ENCODE measurements around the gene FAT3. TPM values are rescaled to one million over a fixed set of nuclear protein-coding genes. Genes with fewer than 3 reads are reported as not detected.

Gene FAT3
- total and polyA plus RNA-seq, 2 donors (not counting 3 experiments of a cell fraction or from before 2014, with no cell fraction given): 0.08 to 1.4 TPM

DNA sequence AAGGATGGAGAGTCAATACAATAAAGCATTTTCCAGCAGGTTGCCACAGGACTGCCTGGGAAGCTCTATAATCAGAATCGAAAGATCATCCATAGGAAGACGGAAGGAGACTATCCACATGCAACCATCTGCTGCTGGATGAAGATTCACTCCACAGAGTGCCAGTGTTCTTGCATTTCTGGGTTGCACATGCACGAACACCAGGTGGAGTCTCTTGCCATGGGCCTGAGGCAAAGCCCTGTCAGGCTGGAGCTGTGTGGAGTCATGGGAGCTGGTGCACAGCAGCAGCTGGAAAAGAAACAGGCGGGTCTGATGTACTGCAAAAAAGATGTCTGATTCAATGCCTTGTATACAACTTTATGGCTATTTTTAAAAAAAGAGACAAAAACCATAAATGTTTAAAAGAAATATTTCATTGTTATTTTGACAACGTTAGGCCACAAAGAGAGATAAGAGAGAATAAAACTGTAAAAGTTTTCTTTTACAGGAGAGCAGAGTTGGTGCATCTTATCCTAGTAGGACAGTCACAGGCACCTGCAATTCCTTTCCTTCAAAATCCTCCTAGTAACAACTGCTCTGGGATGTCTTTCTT lies 12.9 kb upstream of the FAT3 start:
- H3K36me3 ChIP-seq (ENCODE audit: control insufficient read depth in 2 of 2, extremely low read depth in 1 of 2, insufficient read depth in 2 of 2, low read length in 2 of 2): no peaks in the 10 kb centered on the region
- no TSS peak for BruUV-seq (replicated peaks)
- no peaks in the 10 kb centered on the region for H3K4me1 ChIP-seq (ENCODE audit: control insufficient read depth, extremely low read depth, insufficient read depth, low read length)
- FAIRE-seq (no peak), DNase-seq (ENCODE audit: low read depth, low spot score) (no peak)
- ChIA-PET POLR2A (no interaction called here), CTCF (no interaction called here)
- TF ChIP-seq EZH2 (IDR thresholded peaks at IDR 0.05; ENCODE audit: borderline replicate concordance, low read depth, low read length, severe bottlenecking) (no peak), GATA2 (IDR thresholded peaks at IDR 0.05; ENCODE audit: insufficient read depth, insufficient read length, low read depth, low read length) (no peak), JUN (IDR thresholded peaks at IDR 0.05; ENCODE audit: borderline replicate concordance, insufficient read depth, insufficient read length, low read depth) (no peak), FOS (IDR thresholded peaks at IDR 0.05; ENCODE audit: borderline replicate concordance, insufficient read depth, low read length) (no peak), POLR2A (IDR thresholded peaks at IDR 0.05; ENCODE audit: low read depth, low read length) (no peak), MYC (IDR thresholded peaks at IDR 0.05; ENCODE audit: low read depth, low read length) (no peak), POLR2AphosphoS5 (IDR thresholded peaks at IDR 0.05; ENCODE audit: insufficient read depth, low read depth, low read length) (no peak)
- TF ChIP-seq, protein P1, sequence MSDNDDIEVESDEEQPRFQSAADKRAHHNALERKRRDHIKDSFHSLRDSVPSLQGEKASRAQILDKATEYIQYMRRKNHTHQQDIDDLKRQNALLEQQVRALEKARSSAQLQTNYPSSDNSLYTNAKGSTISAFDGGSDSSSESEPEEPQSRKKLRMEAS (IDR thresholded peaks at IDR 0.05; ENCODE audit: insufficient read depth, insufficient read length): no peak
- TF ChIP-seq, protein P2, sequence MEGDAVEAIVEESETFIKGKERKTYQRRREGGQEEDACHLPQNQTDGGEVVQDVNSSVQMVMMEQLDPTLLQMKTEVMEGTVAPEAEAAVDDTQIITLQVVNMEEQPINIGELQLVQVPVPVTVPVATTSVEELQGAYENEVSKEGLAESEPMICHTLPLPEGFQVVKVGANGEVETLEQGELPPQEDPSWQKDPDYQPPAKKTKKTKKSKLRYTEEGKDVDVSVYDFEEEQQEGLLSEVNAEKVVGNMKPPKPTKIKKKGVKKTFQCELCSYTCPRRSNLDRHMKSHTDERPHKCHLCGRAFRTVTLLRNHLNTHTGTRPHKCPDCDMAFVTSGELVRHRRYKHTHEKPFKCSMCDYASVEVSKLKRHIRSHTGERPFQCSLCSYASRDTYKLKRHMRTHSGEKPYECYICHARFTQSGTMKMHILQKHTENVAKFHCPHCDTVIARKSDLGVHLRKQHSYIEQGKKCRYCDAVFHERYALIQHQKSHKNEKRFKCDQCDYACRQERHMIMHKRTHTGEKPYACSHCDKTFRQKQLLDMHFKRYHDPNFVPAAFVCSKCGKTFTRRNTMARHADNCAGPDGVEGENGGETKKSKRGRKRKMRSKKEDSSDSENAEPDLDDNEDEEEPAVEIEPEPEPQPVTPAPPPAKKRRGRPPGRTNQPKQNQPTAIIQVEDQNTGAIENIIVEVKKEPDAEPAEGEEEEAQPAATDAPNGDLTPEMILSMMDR (IDR thresholded peaks at IDR 0.05; ENCODE audit: extremely low read depth in 1 of 2, insufficient read depth in 1 of 2, low read depth in 1 of 2, low read length in 2 of 2): no peak
- no peaks in the 10 kb centered on the region for H3K9me3 ChIP-seq (replicated peaks; ENCODE audit: control insufficient read depth, insufficient read depth, low read length)
- H4K20me1 ChIP-seq (replicated peaks; ENCODE audit: control insufficient read depth, extremely low read depth, insufficient read depth, low read length): no peaks in the 10 kb centered on the region
- intact Hi-C loops (cut with micrococcal nuclease): no loop called here
- H3K4me2 ChIP-seq (ENCODE audit: insufficient read depth, low read length): no peak overlapping the region
- H3K4me3 ChIP-seq (replicated peaks in 1 of 3; ENCODE audit: insufficient read depth in 1 of 3, low read depth in 1 of 3, low read length in 3 of 3): no peak overlapping the region
- H2AFZ ChIP-seq (ENCODE audit: low read depth, low read length): no peak overlapping the region
- H3K9me1 ChIP-seq (replicated peaks; ENCODE audit: control insufficient read depth, extremely low read depth, insufficient read depth, low read length): no peaks in the 10 kb centered on the region
- no peaks in the 10 kb centered on the region for H3K27me3 ChIP-seq (ENCODE audit: control insufficient read depth in 2 of 2, insufficient read depth in 2 of 2, low read length in 2 of 2)
- H3K79me2 ChIP-seq (ENCODE audit: control insufficient read depth, insufficient read depth, low read length): no peaks in the 10 kb centered on the region
- no peak overlapping the region for H3K9ac ChIP-seq (replicated peaks; ENCODE audit: extremely low read depth, insufficient read depth, low read length)
- no peak overlapping the region for H3K27ac ChIP-seq (ENCODE audit: insufficient read depth, low read depth, low read length)
- dilution Hi-C loops (cut with MboI; ENCODE audit: extremely low pct_ligation_motif_present, low sequenced_read_pairs): no loop called here

Data from endothelial cell of umbilical vein (primary cell).